ENCODE measurements around the gene MLPH. TPM values are rescaled to one million over a fixed set of nuclear protein-coding genes. Genes with fewer than 3 reads are reported as not detected.

Gene MLPH
- total RNA-seq (2021) (237 and 283 TPM in 2 replicates), Bru-seq, nascent RNA (percentile 91 among the genes with signal in this experiment), BruChase-seq, experiment 1, labeled RNA remaining after a 2-hour chase (percentile 89 among the genes with signal in this experiment), BruChase-seq, experiment 2, labeled RNA remaining after a 6-hour chase (percentile 90 among the genes with signal in this experiment)
- long read RNA-seq, transcript MLPH-216 (4 exons, 716 nt), result minor isoform, 8 of 151 reads
- long read RNA-seq, transcript MLPH-201 (16 exons, 3,823 nt), result minor isoform, 5 of 151 reads
- long read RNA-seq, transcript MLPH-202 (15 exons, 2,332 nt), result major isoform, 45 of 151 reads
- long read RNA-seq, partial matches to known transcripts, result 45 of 151 reads
- long read RNA-seq, other reads (novel, unspliced or antisense), result 39 of 151 reads

- no peaks in the 10 kb centered on the region for H4K20me1 ChIP-seq (ENCODE audit: insufficient read depth)
- H3K36me3 ChIP-seq (ENCODE audit: low read depth), result peaks cover 19% of the 10 kb centered on the region
- BruUV-seq (replicated peaks), result no TSS peak
- H3F3A ChIP-seq (ENCODE audit: insufficient read depth, low read depth), result peaks cover 61% of the 10 kb centered on the region
- peaks cover 76% of the 10 kb centered on the region for H3K4me1 ChIP-seq (replicated peaks; ENCODE audit: insufficient read depth)
- H3K4me2 ChIP-seq, result peak within 1 kb of the TSS; percentile 99
- CTCF ChIA-PET, result interaction anchor here (0.6 to 2.4 kb wide), 4 partner anchors 11 to 622 kb away, joined by 3 to 19 read pairs (median 5); no protein-coding TSS in a partner anchor
- DNase-seq, result peak; percentile 75 to 89
- POLR2A ChIA-PET (ENCODE audit: unreplicated experiment), result interaction anchor here (0.6 to 1.1 kb wide), 2 partner anchors 14 to 1730 kb away, joined by 4 read pairs; no protein-coding TSS in a partner anchor
- H3K4me3 ChIP-seq, result peak within 1 kb of the TSS; percentile 70
- H3K9me3 ChIP-seq (ENCODE audit: insufficient read depth, low read depth), result peaks cover 14% of the 10 kb centered on the region
- H3K9me2 ChIP-seq (ENCODE audit: insufficient read depth), result no peaks in the 10 kb centered on the region
- H3K79me2 ChIP-seq (ENCODE audit: low read depth), result peaks cover 74% of the 10 kb centered on the region
- no peaks in the 10 kb centered on the region for H3K27me3 ChIP-seq (ENCODE audit: insufficient read depth, low read depth)
- peak within 1 kb of the TSS; percentile 84 for H2AFZ ChIP-seq
- intact Hi-C loops (cut with micrococcal nuclease; ENCODE audit: unreplicated experiment), result loop anchor here (2.0 to 5.0 kb wide), 2 partner anchors 14 to 200 kb away; no protein-coding TSS in a partner anchor
- H3K27ac ChIP-seq, result peak within 1 kb of the TSS; percentile 99
- TF ChIP-seq EZH2 (IDR thresholded peaks at IDR 0.05; ENCODE audit: low read depth) (no peak), CTCF (conservative IDR thresholded peaks at IDR 0.05) (no peak)
Measured at GRCh38 chr2:237486819-237487448, at the start of gene MLPH. TSS of gene MLPH (plus strand) at chr2:237487251. CDS start at chr2:237493427, 6,176 bp downstream.

GRCh38 chr2:237437566-237437965 lies 49.5 kb upstream of the MLPH start:
- Histone ChIP-seq H3K4me3 (no peak overlapping the region), H3K9me3 (ENCODE audit: insufficient read depth, low read depth) (no peaks in the 10 kb centered on the region), H3K79me2 (ENCODE audit: low read depth) (no peaks in the 10 kb centered on the region), H3K36me3 (ENCODE audit: low read depth) (no peaks in the 10 kb centered on the region), H3K27me3 (ENCODE audit: insufficient read depth, low read depth) (no peaks in the 10 kb centered on the region), H3K27ac (peak overlapping the region; percentile 34), H3K9me2 (ENCODE audit: insufficient read depth) (no peaks in the 10 kb centered on the region), H2AFZ (peak overlapping the region; percentile 49), H4K20me1 (ENCODE audit: insufficient read depth) (no peaks in the 10 kb centered on the region), H3K4me1 (replicated peaks; ENCODE audit: insufficient read depth) (peaks cover 36% of the 10 kb centered on the region), H3F3A (ENCODE audit: insufficient read depth, low read depth) (peaks cover 10% of the 10 kb centered on the region), H3K4me2 (0 out of 2 replicates have a peak overlapping the region, but pooled peaks have one; percentile 13)
- no peak for TF ChIP-seq CTCF (conservative IDR thresholded peaks at IDR 0.05)
- no peak for TF ChIP-seq EZH2 (IDR thresholded peaks at IDR 0.05; ENCODE audit: low read depth)
- DNase-seq, result no peak
- POLR2A ChIA-PET (ENCODE audit: unreplicated experiment), result no interaction called here
- intact Hi-C loops (cut with micrococcal nuclease; ENCODE audit: unreplicated experiment), result no loop called here
- CTCF ChIA-PET, result no interaction called here
- BruUV-seq (replicated peaks), result TSS peak; percentile 96

GRCh38 chr2:237438080-237438940 lies 48.7 kb upstream of the MLPH start:
- intact Hi-C loops (cut with micrococcal nuclease; ENCODE audit: unreplicated experiment), result no loop called here
- peaks cover 4% of the 10 kb centered on the region for H3F3A ChIP-seq (ENCODE audit: insufficient read depth, low read depth)
- no TSS peak for BruUV-seq (replicated peaks)
- no peaks in the 10 kb centered on the region for H3K79me2 ChIP-seq (ENCODE audit: low read depth)
- H3K9me2 ChIP-seq (ENCODE audit: insufficient read depth), result no peaks in the 10 kb centered on the region
- H3K27ac ChIP-seq, result peak overlapping the region; percentile 34
- H3K4me1 ChIP-seq (replicated peaks; ENCODE audit: insufficient read depth), result peaks cover 29% of the 10 kb centered on the region
- ChIA-PET CTCF (interaction anchor here (0.6 kb wide), 1 partner anchor 270 kb away, joined by 3 read pairs; no protein-coding TSS in a partner anchor), POLR2A (ENCODE audit: unreplicated experiment) (no interaction called here)
- no peaks in the 10 kb centered on the region for H3K36me3 ChIP-seq (ENCODE audit: low read depth)
- peak overlapping the region; percentile 49 for H2AFZ ChIP-seq
- H3K4me3 ChIP-seq, result no peak overlapping the region
- H4K20me1 ChIP-seq (ENCODE audit: insufficient read depth), result no peaks in the 10 kb centered on the region
- H3K4me2 ChIP-seq, result peak overlapping the region; percentile 13; the same call in 1 of the 2 replicates
- no peaks in the 10 kb centered on the region for H3K27me3 ChIP-seq (ENCODE audit: insufficient read depth, low read depth)
- peak; percentile 70 to 83 for DNase-seq
- H3K9me3 ChIP-seq (ENCODE audit: insufficient read depth, low read depth), result no peaks in the 10 kb centered on the region
- no peak for TF ChIP-seq EZH2 (IDR thresholded peaks at IDR 0.05; ENCODE audit: low read depth)
- no peak for TF ChIP-seq CTCF (conservative IDR thresholded peaks at IDR 0.05)

Measured in PC-9 (cell line).